GM23248 (cell line): ENCODE data around the gene RAB3IP.

Experiments used
- EZH2 ChIP-seq: fragments of 200-600 bp; sonication (generic); IDR thresholded peaks from 2 replicates; pipeline ENCODE4 v1.6.1; 2018; ENCODE audit warnings: antibody characterized with exemption, mild to moderate bottlenecking; ENCODE audit not compliant: insufficient read depth, poor library complexity, severe bottlenecking
- EZH2phosphoT487 ChIP-seq: fragments of 200-600 bp; sonication (generic); IDR thresholded peaks from 2 replicates; pipeline ENCODE4 v1.6.1; 2018; ENCODE audit warnings: antibody characterized with exemption, moderate library complexity, mild to moderate bottlenecking, low read depth; ENCODE audit not compliant: insufficient read depth

DNA sequence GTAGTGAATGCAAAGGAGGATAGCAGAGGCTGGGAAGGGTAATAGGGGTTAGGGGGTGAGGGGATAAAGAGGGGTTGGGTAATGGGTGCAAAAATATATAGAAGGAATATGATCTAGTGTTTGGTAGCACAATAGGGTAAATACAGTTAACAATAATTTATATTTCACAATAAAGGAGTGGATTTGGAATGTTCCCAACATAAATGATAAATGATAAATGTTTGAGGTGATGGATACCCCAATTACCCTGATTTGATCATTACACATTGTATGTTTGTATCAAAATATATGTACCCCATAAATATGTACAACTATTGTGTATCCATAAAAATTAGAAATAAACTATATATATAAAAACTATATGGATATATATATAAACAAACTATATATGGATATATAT, 85.4 kb downstream of the RAB3IP start:
- no peak for TF ChIP-seq EZH2
- TF ChIP-seq EZH2phosphoT487: no peak
